Activated effector memory CD4-positive, alpha-beta T cell treated with Interleukin-2 at 50 U/mL for 16 hours (primary cell): ENCODE data around the gene ARAP1.

Source experiments
- DNase-seq: peaks from one replicate; pipeline ENCODE4 v3.0.0-alpha.2; 2020

The ARAP1 gene

DNA sequence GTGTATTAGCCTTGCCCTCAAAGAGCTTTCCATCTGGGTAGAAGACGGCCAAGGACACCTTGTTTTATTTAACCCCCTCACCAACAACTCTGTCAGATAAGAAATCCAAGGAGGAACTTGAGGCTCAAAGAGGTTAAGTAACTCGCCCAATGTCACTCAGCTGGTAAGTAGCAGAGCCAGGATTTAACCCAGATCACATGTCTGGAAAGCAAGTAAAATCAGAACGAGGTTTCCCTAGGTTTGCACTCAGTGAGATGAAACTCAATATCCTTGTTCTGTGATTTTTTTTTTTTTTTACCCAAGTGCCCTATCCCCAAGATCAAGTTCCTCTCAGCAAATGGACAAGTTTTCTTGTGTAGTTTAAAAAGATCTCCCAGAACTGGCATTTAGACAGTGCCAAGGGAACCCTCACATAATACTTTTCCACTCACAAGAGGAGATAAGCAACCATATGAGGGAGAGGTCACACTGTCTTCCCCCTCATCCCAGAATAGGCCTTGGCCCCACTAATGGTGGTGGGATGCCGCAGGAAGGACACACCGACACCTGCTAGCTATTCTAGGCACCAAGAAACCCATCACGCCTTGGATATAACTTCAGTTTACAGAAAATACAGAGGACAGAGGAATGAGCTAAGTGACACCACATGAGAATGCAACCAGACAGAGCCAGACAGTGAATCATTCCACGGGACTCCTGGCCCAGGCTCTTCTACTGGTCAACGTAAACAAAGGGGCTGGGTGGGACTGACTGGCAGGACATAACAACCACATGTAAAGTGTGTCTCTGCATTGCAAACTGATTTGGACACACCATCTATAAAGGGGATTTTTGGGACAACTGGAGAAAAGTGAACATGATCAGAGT, 8.6 kb upstream of the ARAP1 start:
- no peak for DNase-seq

DNA sequence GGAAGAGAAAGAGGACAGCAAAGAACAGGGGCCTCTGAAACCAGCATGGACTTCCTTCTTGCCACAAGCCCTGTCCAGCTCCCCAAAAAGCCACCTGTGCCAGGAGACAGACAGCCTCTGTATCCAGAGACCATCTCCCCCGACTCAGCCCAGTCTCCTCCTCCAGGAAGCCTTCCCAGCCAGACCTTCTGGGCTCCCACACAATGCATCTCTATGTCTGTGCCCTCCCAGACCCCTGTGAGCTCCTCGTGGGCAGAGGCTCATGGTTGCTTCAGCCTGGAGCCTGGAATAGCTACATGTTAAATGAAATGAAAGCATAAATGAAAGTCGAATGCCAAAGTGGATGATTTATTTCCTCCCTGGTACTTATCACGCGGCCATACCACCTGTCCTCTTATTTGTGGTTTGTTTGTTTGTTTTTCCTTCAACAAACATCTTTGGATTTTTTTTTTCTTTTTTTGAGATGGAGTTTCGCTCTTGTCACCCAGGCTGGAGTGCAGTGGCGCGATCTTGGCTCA, 7.3 kb upstream of the ARAP1 start:
- no peak for DNase-seq

GRCh38 chr11:72758690-72759389, 6.6 kb upstream of the ARAP1 start:
- DNase-seq: no peak

- no peak for DNase-seq
Observed at GRCh38 chr11:72758304-72758689, 6.1 kb upstream of the ARAP1 start.

- DNase-seq: no peak
Observed at GRCh38 chr11:72755713-72756285, 3.6 kb upstream of the ARAP1 start.

GRCh38 chr11:72754544-72755155, 2.4 kb upstream of the ARAP1 start:
- DNase-seq: no peak

- DNase-seq: no peak
Observed at GRCh38 chr11:72754149-72754543, 1.9 kb upstream of the ARAP1 start.

GRCh38 chr11:72753341-72754148, 1.3 kb upstream of the ARAP1 start:
- no peak for DNase-seq

- DNase-seq: no peak
Observed at GRCh38 chr11:72751116-72752087, 806 bp downstream of the ARAP1 start.

- no peak for DNase-seq
Observed at GRCh38 chr11:72750556-72751115, 1.6 kb downstream of the ARAP1 start.

GRCh38 chr11:72750086-72750485, 2.1 kb downstream of the ARAP1 start:
- no peak for DNase-seq

DNA sequence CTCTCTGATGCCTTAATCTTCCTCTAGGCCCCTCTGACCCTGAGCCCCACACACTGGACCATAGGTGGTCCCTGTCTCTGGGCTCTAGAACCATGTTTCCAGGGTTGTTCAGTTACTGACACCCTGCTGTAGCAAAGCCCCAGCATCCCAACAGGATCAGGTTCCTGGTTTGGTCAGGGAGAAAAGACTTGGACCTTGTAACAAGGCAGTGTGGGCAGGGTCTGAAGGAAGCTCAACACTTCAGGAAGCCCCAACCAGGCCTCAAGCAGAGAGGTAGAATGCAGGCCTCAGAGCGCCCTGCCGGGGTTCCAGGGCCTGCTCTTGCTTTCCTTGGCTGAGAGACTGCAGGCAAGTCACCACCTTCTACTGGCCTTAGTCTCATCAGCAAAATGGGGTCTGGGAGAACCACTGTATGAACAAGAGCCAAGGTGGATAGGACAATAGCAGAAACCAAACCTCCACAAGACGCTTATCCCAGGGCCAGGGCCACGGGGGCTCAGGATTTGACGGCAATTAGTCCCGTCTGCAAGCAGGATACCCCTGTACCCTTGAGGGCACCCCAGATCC, 4.8 kb downstream of the ARAP1 start:
- DNase-seq: no peak

DNA sequence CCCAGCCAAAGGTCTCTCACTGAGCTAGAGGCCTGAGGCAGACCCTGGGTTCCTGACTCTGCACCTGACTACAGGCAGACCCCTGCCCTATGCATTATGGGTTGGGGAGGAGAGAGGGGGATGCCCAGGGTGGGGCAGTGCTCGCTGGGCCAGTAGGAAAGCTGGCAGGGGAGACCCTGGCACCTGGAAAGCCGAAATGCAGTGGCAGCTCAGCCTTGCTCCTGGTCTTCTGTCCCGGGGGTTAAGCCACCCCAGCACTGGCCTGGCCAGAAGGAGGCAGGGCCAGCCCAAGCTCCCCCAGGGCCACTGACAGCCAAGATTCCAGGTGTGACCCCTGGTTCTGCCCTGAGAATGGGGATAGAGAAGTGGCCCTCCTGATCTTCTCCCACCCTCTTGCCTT, 5.4 kb downstream of the ARAP1 start:
- no peak for DNase-seq

DNA sequence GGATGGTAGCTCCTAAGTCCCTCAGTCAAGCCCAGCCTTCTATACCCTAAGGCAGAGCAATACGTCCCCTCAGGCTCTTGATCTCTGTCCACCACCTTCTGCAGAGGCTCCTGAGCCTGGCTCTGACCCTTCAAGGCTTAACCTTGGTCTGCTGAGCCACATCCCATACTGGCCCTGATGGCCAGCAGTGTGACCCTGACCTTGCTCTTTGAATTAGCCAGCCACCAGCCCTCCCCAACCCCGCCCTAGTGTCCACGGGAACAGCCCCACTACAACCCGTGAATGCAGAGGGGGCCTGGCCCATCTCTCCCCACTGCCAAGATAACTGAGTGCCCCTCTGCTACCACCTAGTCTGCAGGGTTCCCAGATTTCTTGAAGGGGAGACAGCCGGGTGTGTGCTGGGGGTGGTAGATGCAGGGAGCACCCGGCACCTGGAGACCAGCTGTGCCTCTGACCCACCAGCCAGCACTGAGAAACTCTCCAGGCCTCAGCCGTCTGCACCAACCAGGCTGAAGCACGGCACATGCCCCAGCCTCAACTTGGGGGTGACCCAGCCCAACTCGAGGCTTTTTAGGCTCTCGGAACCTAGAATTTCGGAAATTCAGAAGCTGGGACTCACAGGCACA, 6.2 kb downstream of the ARAP1 start:
- no peak for DNase-seq

DNA sequence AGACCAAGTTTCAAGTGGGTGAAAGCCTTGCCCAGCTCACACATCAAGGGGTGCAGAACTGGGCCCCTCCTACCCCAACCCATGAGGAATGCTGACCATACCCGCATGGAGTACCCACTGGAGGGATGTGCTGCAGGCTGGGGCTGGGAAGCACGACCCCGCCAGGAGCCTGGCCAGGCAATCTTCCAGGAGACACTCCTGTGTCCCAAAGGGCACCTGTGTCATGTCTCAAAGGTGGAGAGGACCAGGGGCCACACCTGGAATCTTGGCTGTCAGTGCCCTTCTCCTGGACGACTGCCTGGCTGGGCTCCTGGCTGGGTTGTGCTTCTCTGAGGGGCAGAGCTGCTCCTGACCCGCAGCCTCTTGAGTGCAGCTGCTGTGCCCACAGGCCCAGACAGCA, 6.7 kb downstream of the ARAP1 start:
- no peak for DNase-seq

DNA sequence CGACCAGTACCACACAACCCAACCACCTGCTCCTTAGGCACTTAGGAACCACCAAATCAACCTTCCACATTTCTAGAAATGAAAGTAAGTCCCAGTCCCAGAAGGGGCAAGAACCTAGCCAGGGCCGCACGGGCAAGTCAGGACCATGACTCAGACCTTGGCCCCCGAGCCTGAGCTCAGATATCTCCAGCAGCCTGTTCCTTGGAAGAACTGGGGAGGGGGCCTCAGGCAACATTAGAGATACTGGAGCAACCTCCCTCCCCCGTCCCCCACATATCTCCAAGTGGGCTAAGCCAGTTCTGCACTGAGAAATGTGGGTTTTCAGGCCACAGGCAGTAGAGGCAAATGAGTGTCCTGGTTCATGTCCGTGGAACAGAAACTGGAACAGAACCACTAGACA, 7.7 kb downstream of the ARAP1 start:
- DNase-seq: no peak

DNA sequence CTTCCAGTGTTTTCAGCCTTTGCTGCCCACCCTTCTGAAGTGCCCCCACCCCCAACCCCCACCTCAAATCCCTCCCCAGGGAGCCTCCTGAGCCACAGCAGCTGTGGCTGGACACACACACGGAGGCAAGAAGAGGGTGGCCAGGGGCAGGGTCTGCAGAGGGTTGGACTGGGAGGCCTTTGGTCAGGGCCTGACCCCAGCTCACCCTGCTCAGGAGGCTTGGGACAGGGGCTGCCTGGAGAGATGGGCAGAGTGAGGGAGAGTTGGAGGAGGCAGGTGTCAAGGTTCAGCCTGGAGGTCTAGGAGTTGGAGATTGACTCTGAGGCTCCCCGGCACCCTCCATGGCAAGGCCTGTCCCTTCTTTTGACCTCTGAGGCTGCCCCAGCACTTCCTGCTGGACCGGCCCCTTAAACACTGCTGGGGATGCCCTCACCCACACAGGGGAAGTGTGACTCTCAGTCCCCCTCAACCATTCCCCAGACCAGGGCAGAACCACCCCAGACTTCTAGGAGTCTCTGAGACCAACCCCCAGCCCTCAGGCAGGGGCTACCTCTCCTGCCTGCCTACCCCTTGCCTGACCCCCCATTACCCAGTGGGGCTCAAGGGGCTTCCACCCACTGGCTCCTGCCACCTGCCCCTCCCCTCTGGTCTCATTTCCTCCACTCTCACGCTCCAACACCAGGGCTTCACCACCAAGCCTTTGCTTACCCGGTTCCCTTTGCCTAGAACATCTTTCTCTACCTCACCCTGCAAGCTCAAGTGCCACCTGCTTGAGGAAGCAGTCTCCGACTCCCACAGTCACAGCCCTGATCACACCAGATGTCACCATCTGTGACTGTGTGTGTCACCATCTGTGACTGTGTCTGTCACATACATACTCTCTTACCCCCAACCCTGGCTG, 8.6 kb downstream of the ARAP1 start:
- no peak for DNase-seq

GRCh38 chr11:72742513-72743320, 9.5 kb downstream of the ARAP1 start:
- DNase-seq: no peak
